Measurements from ENCODE around the gene PPARD.
"Not testable (repeated sequence)": the region's sequence is repeated elsewhere in the genome, so short reads cannot be mapped to it uniquely, and the experiment has no call there.

Gene PPARD

DNA sequence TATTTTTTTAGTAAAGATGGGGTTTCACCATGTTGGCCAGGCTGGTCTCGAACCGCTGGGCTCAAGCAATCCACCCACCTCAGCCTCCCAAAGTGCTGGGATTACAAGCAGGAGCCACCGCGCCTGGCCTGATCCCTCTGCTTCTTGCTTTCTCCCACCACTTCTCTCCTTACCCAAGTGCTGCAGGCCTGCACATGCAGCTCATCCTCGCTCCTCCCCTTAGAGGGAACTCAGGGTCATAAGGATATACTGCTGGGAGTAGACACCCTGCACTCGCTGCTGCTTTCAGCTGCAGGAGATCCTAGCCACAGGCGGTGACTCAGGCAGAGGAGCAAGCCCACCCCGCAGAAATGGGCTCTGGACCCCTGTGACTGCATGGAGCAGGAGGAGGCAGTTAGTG is 69.7 kb downstream of the PPARD start:
- no peak for DNase-seq

DNA sequence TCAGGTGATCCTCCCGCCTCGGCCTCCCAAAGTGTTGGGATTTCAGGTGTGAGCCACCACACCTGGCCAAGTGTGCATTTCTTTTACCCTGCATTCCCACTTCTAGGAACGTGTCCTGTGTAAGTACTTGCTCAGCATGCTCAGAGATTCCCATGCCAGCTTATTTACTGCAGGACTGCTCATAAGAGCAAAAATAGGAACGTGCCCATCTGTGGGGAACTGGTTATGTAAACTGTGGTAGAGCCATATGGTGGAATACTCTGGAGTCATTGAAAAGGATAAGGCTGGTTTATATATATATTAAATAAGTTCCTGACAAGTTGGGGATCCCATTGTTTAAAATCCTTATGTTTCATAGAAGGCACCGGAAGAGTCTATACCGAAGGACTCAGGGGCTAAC is 71.6 kb downstream of the PPARD start:
- DNase-seq = no peak

DNA sequence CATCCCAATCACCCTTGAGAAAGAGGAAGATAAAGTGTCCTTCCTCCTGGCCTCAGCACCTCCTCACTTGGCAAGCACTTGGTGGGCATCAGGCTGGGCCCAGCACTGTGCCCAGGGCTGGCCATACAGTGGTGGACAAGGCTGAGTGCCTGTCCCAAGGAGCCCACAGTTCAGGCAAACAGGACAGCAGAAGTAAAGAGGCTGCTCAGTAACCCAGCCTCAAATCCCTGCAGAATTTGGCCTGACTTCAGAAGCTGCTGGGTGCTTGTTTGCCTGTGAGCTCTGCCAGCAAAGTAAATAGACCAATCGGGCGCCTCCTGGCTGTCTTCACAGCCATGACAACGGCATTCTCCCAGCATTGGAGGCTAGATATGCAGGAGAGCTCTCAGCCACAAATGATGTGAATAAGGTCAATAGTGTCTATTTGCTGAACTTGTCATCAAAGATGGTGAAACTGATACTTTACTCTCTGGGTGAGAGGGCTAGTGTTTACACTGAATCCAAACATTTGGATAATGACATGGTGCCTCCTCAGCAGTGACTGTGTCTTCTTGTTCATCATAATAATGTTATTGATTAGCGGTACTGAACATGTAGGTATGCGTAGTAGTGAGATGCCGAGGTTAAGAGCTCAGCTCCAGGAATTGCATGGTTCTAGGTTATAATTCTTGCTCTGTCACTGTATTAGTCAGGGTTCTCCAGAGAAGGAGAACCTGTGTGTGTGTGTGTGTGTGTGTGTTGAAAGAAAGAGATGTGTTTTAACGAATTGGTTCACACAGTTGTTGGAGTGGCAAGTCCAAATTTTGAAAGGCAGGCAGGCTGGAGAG is 72.9 kb downstream of the PPARD start:
- no peak for DNase-seq

DNA sequence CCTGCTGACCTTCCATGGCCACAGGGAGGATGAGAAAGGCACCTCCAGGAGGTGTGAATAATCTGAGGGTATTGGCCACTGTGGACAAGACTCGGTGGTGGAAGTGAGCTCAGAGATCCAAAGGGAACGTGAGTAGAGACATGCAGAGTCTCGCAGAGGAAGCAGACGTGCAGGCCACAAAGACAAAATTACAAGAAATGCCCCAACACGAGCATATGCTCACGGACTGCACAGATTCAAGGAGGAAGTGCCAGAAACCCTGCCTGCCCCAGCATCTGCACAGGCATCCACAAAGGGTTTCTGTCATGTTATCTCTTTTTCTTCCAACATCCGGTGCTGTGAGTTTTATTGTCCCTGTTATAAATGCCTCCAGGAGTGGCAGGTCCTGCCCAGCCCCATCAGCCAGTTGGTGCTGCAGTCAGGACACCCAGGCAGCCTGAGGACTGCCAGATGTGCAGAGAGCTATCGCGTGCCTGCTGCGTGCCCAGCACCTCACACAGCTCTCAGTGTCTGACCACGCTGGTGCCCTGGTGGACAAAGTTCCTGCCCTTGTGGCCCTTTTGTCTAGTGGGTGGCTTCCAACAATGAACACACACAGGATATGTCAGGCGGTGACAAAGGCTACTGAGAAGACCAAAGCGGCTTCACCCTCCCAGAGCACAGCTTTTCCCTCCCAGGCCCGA is 75.8 kb downstream of the PPARD start:
- DNase-seq = no peak

DNA sequence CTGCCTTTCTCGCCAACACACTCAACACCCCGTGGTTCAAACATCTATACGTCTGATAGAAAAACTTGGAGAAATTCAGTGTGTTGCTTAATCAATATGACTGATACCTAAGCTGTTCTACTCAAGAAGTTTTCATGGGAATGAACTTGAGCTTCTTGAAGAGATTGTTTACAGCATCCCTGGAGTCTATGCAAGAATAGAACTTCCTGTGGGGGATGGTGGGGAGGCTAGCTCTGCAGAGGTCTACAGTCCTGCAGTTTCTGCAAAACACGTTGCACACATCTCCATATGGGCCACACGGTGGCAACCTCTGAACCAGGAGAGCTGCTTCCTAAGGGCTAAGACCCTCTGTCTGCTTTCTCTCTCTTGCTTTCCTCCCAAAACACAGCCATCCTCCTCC is 77.1 kb downstream of the PPARD start:
- DNase-seq = no peak

DNA sequence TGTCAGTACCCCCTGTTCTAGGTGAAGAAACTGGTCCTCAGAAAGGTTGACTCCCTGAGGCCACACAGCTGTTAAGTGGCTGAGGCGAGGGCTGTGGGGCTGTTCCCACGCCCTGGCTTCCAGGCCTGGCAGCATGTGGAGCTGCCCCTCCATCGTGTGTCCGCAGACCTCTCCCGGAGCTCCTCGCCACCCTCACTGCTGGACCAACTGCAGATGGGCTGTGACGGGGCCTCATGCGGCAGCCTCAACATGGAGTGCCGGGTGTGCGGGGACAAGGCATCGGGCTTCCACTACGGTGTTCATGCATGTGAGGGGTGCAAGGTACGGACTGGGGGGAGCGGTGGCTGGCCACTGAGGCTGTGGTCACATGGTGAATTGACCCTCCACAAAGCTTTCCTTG is 77.6 kb downstream of the PPARD start:
- no peak for DNase-seq

DNA sequence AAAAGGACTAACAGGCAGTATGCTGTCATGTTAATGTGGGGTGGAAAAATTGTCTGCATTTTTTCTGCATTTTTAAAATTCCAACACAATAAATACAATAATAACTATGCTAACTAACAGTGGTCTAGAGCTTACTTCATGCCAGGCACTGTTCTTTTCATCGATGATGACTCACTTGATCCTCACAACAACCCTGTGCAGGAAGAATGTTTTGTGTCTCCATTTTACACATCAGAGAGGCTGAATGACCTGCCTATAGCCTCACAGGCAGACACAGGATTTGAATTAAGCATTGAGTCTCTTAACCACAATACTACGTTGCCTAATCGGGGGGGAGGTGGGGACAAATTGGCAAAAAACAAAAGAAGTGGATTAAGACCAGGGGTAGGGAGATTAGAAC is 82.9 kb downstream of the PPARD start:
- no peak for DNase-seq

DNA sequence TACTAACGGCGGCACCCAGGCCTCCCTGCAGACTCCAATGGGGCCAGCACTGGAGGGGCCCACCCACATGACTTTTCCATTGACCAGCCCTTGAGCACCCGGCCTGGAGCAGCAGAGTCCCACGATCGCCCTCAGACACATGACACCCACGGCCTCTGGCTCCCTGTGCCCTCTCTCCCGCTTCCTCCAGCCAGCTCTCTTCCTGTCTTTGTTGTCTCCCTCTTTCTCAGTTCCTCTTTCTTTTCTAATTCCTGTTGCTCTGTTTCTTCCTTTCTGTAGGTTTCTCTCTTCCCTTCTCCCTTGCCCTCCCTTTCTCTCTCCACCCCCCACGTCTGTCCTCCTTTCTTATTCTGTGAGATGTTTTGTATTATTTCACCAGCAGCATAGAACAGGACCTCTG is 83.7 kb downstream of the PPARD start:
- no peak for DNase-seq

DNA sequence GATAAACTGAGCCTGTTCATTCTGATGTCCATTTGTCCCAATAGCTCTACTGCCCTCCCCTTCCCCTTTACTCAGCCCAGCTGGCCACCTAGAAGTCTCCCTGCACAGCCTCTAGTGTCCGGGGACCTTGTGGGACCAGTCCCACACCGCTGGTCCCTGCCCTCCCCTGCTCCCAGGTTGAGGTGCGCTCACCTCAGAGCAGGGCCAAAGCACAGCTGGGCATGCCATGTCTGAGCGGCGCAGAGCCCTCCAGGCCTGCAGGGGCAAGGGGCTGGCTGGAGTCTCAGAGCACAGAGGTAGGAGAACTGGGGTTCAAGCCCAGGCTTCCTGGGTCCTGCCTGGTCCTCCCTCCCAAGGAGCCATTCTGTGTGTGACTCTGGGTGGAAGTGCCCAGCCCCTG is 85.1 kb downstream of the PPARD start:
- no peak for DNase-seq

DNA sequence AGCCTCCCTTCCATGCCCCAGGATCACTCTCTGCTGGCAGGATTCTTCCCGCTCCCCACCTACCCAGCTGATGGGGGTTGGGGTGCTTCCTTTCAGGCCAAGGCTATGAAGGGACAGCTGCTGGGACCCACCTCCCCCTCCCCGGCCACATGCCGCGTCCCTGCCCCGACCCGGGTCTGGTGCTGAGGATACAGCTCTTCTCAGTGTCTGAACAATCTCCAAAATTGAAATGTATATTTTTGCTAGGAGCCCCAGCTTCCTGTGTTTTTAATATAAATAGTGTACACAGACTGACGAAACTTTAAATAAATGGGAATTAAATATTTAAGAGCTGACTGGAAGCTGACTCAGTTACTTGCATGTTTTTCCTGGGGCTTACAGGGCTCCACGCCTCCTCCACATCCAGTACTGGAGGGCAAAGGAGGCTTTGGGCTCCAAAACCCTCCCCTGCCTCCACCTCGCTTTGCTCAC is 85.5 kb downstream of the PPARD start:
- DNase-seq = no peak

DNA sequence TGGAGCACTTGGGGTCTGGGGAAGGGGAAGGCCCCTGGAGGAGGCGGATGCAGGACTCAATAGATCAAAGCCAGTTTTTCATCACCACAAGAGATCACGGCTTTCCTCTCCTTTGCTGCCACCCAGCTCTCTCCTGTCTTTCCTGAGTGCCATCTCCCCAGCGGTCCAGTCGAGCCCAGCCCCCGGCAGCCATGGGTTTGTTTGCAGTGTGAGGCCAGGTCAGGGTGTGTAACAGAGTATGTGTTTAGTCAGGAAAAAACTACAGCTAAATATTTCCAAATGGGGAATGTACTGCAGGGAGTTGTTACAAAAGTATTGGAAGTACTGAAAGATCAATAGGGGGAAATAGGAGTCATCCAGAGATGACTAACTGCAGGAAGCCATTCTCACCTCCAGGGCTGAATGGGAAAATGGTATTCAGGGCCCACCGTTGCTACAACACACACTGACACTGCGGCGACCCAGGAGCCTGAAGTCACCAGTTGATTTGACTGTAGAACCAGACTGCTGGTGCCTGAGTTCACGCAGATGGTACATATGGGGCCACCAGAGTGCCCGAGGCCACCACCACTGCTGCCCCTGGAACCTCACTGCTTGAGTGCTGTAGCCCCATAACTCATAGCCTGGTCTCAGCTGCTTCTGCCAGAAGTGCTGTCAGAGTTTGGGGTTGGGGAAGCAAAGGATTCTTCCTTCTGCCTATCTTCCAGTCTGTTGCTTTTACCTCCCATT is 86.2 kb downstream of the PPARD start:
- no peak for DNase-seq

DNA sequence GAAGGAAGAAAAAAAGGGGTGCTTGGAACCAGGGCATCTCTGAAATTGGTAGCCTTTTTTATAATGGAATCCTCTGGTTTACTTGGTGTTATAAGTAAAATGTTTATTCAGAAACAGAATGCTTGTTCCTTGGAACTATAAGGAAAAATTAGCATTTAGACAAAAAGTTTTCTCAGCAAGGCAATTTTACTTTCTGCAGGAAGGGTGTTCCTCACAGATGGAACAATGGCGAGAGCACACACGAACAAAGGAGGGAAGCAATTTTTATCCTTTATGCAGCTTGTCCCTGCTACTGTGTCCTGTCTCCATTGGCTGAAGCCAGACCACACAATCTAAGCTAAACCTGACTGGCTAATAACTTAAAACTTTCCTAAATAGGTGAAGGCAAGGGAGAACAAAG is 87.1 kb downstream of the PPARD start:
- no peak for DNase-seq

DNA sequence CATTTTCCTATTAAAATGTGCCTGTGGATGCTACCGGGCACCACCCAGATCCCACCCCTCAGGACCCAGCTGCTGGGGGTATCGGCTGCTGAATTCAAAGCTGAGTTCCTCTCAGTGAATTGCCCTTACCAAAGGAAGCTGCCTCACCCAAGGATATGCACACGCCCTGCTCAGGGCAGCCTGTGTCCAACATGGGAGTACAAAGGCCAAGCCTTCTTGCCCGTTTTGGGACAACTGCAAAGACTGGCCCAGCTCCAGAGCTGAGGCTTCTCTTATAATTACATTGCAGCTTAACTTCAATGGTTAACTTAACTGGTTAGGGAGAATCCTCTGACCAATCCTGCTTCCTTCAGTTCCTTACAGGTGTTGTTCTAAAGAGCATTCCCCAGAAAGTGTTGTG is 89.9 kb downstream of the PPARD start:
- no peak for DNase-seq

DNA sequence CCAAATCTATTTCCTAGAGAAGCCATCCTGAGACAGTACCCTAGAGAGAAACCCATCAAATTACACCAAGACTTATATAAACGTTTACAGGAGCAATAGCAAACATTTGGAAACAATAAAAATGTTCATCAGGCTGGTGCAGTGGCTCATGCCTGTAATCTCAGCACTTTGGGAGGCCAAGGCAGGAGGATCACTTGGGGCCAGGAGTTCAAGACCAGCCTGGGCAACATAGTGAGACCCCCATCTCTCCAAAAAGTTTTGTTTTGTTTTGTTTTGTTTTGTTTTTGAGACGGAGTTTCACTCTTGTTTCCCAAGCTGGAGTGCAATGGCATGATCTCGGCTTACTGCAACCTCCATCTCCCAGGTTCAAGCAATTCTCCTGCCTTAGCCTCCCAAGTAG is 90.3 kb downstream of the PPARD start:
- not testable (repeated sequence) for DNase-seq

DNA sequence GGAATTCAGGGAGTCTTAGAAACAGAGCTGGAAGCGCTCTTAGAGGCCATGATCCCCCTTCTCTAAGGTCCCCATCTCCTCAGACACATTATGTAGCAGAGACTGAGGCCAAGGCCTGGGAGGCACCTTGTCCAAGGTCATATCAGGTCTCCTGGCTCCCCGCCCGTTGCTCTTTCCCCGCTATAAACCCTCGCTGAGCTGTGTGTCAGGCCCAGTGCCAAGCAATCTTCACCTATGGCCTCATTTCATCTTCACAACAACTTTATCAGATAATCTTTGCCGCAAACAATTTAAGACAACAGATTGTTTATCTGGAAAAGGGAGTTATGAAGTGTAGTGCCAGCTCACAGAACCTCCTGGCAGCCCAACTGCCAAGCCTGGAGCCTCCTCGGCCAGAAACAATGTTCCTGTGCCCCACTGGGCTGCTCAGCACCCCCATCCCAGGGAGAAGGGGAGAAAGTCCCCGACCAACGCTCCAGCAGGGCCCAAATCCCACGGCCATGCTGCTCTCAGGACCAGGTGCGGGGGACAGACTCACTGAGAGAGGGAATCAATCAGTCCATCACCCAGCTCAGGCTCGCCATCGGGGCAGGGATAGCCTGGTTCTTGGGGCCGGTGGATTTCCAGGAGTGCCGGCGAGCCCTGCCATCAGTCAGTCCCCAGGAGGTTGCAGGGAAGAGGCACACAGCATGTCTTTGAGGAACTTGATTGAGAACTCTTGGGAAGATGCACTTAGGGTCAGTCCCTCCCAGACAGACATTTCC is 92.9 kb downstream of the PPARD start:
- no peak for DNase-seq

DNA sequence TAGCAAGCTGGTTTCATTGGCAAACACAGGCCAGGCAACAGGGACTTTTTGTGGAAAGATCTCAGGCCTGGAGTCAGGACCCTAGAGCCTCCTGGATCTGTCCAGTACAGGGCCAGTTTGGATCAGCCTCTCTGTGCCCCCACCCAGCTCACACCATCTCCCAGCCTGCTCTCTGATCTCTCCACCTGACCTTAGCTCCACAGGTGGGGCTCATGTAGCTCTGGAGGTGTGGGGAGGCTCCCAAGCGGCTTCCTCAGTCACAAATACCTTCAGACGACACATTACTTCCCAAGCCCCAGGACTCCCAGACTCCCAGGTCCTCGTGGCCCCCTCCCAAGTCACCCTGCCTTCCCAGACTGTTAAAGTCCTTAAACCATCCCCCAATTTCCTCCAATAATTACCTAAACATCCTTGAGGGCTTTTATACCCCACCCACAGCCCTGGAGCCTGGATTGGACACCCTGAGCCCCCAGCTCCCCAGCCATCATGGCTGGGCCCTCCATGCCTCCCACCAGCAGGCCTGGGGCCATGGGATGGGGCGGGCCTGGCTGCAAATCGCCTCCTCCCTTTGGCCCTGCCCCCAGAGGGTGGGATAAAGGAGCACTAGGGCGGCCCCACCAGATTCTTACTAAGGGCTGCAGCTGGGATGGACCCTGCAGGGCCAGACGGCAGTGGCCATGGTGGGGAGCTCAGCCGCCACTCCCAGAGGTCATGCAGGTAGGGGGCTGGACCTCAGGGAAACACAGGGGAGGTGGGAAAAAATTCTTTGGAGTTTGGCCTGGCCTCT is 93.9 kb downstream of the PPARD start:
- no peak for DNase-seq

DNA sequence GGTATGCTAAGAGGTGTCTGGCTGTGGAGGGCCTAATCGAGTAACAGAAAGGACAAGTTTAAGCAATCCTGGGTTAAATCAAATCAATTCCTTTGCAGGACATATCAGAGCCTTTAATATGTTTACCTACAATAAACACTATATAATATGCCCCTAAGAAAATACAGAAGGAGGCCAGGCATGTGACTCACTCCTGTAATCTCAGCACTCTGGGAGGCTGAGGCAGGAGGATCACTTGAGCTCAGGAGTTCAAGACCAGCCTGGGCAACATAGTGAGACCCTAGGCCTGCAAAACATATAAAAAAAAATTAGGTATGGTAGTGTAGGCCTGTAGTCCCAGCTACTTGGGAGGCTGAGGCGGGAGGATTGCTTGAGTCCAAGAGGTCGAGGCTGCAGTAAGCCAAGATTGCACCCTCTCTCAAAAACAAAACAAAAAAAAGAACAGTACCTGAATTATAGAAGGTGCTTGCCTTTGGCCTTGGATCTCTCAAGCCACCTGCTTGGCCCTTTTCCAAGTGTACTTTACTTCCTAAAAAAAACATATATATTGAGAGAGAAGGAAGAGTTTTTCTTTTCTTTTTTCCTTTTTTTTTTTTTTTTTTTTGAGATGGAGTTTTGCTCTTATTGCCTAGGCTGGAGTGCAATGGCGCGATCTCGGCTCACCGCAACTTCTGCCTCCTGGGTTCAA is 96.2 kb downstream of the PPARD start:
- not testable (repeated sequence) for DNase-seq

DNA sequence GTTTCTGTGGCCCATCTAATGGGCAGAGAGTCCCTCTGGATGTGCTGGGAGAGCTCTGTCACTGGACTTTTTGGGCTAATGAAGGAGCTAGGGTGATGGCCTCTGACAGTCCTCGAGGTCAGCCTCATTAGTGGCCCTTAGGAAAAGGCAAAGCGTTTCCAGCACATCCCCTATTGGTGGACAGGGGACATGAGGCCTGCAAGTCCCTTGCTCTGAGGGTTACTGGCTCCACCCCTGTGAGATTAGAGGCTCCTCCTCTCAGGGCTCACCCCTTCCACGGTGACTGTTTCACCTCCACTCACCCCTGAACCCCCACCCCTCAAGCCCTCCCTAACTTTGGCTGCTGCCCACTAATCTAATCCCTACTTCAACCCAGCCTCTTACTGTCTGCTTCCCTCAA is 97.0 kb downstream of the PPARD start:
- no peak for DNase-seq

DNA sequence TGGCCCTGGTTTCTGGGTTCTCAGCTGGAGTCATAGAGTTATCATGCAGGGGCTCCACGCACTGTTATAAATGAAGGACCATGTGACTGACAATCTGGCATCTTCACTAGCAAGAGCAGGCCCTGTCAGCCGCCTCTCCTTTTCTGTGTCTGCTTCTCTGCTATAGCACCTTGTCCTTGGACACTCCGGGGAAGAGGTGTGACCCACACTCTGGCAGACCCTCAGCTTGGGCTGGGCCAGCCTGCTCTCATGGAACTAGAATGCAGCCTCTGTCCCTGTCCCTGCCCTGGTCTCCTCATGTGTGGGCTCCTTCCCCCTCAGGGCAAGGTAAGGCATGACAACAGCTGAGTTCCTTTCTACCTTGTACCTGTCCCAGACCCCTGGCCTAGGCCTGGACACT is 98.8 kb downstream of the PPARD start:
- no peak for DNase-seq

DNA sequence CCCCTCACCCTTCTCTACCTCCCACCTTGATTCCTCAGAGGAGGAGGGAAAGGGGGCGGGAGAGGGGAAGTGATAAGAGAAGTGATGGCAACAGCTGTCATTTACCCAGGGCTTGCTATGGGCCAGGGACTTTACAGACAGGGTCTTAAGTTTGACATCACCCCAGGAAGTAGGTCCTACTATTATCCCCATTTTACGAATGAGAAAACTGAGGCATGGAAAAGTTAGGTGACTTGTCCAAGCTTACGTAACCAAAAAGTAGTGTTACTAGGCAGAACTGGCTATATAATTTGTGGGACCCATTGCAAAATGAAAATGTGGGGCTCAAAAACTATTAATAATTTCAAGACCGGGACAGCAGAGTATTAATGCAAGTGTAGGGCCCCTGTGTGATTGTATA is 99.3 kb downstream of the PPARD start:
- DNase-seq = no peak

DNA sequence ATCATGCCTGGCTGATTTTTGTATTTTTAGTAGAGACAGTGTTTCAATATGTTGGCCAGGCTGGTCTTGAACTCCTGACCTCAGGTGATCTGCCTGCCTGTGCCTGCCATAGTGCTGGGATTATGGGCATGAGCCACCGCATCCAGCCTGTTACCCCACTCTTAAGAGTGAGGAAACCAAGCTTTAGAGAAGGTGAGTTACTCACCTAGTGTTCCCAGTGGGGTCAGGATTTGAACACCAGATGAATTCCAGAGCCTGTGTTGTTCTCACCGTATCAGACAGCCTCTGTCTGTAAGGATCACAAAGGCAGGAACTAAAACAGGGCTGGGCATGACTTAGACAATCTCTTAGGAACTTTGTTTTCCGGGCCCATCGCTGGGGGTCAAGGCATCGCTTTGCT is 100.3 kb downstream of the PPARD start:
- DNase-seq = no peak
